ENCODE data around the gene HS1BP3.

HS1BP3 gene

GRCh38 chr2:20650877-20651730, at the start of gene HS1BP3:
TSS of gene HS1BP3 (minus strand) at chr2:20651098. CDS start at chr2:20651063, 35 bp downstream.
- DNase-seq = peak; percentile 62 to 73

DNA sequence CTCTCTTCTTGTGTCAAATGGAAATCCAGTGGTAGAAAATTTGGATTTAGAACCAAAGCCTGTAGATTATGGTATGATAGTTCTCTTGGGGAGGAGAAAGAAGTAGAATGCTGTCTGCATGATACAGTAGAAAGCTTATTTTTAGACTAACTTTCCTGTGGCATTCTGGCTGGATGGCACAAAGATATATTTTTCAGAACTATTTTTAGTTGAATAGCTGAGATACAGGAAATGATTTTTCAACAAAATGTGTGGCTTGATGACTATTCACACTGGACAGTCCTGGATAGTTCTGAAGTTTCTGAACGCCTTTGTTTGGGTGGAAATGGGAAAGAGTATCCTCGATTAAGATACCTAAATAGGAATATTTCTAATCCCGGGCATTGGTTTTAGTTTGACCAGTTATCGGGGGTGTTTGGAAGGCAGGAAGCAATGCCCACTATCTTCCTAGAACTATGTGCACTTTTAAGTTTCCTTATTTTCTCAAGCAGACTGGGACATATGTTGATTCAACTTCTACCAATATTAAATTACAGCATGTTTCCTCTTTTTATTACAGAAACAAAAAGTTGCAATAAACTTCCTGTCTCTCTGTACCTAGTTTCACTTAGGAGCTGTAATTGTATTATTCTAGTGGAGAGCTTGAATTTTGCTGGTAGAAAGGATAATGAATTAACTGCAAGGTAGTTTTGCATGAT, 48.2 kb upstream of the HS1BP3 start:
- DNase-seq = peak in 1 of 2 experiments; percentile 3

GRCh38 chr2:20697322-20697934, 46.5 kb upstream of the HS1BP3 start:
- DNase-seq = no peak

DNA sequence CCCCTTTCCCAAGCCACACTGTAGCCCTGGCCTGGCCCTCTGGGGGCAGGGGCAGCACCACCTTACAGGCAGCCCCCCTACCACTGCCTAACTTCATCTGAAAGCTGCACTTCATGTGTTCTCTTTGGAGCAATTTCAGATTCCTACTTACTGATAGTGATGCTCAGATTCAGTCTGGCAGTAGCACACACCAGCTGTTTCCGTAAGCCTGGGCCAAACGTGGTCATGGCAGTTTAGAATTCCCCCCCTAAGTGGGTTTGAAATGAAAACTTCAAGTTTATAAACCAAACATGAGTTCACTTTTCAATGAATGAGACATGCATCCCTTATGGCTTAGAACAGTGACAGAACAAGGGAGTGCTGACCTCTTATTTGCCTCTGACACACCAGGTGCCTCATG, 45.5 kb upstream of the HS1BP3 start:
- no peak for DNase-seq

- no peak for DNase-seq
Observed at GRCh38 chr2:20693317-20693716, 42.4 kb upstream of the HS1BP3 start.

DNA sequence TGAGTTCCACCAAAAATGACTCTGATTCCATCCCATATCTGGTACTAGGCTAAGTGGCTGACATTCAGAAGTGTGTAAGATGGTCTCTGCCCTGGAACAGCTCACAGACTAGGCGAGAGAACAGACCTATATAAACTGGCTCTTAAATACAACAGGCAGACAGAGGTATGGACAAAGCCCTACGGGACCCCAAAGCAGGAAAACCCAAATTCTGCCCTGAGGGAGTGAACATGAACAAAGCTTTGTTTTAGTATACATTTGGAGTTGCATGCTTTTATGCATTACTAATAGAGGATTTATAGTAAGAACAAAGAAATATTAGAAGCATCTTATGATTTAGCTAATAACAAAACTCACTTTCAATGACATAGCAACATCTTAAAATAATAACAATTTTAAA, 41.2 kb upstream of the HS1BP3 start:
- DNase-seq = no peak

DNA sequence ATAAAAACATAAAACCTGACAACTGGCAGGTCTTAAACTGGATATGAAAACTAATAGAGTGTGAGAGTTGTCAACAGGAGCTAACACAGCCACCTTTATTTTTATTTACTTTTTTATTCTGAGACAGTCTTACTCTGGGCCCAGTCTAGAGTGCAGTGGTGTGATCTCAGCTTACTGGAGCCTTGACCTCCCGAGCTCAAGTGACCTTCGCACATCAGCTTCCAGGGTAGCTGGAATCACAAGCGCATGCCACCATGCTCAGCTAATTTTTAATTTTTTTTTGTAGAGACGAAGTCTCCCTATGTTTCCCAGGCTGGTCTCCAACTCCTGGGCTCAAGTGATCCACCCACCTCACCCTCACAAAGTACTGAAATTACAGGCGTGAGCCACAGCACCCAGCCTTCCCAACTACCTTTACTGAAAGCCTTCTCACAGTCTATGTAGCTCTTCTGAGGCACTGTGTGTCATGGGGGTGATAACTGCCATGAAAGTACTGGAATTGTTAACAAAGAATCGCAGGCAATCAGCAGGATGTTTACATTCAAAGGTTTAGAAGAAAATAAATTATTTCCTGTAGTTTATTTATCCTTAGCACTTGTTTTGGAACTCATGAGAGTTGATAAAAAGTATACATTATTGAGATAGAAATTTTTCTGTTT, 40.3 kb upstream of the HS1BP3 start:
- no peak for DNase-seq

DNA sequence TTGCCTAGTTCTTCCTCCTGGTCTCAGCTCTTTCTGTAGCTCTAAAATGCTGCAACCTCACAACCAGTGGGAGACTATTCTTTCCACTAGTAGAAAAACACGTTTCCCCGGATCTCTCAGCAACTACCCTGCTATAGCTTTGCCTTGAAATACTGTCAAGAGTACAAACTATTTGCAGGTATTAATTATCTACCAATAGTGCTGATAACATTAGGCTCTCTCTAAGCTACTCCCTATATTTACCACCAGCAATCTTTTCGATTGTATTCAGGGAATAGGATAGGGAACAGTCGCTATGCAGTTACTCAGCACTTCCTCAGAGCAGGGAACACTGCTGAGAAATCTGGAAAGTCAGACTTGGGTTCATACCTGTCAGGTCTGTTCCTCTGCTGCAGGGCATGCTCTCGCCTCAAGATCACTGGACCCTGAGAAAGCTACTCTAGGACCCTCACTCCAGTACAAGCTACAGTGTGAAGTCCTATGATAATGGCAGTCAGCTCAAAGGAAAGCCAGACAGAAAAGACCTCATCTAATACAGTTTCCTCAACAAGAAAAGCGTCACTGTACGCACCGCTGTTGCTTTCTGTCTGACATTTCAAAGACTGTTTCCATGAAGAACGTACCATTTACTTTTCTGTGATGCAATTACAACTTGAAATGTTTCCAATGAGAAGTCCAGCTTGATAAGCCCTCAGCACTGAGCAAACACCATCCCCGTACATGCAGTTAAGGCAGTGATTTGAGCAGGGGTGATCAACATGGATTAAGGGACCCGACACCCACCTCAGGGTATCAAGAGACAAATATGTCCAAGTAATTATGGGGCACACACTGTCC, 38.7 kb upstream of the HS1BP3 start:
- no peak for DNase-seq

GRCh38 chr2:20687260-20687832, 36.4 kb upstream of the HS1BP3 start:
- DNase-seq = no peak

- DNase-seq = no peak
Observed at GRCh38 chr2:20684581-20685063, 33.7 kb upstream of the HS1BP3 start.

DNA sequence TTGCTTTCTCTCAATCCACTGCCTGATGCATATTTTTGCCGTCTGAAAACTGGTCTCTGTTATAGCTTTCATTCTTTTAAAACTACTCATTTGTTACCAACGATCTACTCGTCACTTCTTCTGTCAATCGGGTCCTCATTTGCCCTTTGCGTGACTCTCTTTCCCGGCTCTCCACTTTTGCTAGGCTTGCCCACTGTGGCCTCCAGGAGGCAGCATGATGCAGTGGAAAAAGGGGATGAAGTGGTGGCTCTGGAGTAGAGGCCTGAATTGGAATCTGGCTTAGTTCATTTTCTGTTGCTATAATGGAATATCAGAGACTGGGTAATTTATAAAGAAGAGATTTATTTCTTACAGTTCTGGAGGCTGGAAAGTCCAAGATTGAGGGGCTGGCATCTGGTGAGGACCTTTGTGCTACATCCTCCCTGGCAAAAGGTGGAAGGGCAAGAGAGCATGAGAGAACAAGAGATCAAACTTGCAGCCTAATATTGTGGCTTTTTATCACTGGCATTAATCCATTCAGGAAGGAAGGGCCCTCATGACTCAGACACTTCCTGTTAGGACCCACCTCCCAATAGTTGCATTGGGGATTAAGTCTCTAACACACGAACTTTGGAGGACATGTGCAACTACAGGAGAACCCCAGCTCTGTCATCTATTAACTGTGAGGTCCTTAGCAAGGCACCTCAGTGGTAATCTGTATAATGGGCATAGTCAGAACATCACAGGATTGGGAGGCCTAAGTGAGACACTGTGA, 31.4 kb upstream of the HS1BP3 start:
- no peak for DNase-seq

DNA sequence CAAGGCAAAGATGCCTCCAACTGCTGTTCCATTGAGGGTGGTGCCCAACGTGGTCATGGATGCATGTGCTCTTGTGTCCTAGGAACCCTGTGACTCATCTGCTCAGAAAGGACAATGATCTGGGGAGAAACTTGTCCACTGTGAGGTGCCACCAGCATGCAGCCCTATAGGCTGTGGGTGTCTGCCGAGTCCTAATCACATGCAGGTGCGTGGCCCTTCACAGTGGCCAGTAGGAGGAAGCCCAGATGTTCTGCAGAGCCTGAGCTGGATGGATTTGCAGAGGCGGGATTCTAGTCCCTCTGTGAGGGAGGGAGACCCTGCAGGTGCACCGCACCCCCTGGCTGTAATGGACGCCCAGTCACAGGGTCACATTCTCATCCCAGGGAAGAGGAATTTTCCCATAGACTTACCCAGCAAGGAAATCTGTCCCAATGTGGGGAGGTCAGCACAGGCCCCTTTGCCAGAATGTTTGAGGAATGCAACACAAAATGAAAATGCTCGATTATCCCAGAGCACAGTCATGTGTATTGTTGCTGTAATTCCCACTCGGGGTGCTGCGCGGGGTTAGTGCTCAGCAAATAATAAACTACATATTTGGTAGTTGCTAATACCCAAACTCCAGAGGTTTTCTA, 30.0 kb upstream of the HS1BP3 start:
- no peak for DNase-seq

- no peak for DNase-seq
Observed at GRCh38 chr2:20678780-20679179, 27.9 kb upstream of the HS1BP3 start.

GRCh38 chr2:20678086-20678395, 27.1 kb upstream of the HS1BP3 start:
- DNase-seq = no peak

DNA sequence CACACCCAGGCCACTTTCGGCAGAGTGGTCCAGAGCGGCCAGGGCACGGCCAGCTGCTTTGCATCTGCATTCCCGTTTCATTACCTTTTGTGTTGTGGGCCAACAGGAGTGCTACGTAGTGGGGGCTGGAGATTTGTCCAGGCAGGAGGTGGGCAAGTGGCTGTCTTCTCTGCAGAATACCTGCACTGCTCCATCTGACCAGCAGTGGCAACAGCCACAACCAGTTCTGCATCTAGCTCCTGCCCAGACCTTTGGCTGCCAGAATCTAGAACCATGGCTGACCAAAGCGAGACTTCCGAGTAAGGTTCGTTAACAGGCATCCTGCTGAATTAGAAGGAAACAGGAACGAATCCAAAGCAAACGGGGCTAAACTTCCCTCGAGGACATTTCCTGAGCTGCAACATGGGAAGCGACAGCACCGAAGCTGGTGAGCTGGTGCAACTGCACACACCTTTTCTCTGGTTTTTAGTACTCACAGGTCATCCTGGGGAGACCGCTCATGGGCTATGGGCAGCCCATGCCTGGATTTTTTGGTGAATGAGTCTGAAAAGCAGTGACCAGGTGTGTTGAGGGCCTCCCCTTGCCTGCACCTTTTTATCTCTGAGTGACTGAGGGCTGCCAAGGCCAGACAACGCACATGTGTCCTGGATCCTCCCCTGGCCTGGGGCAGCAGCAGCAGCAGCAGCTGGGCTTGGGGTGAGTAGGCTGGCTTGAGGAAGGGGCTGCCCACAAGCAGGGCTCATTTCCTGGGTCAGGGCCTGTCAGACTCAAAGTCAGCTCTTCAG, 26.6 kb upstream of the HS1BP3 start:
- DNase-seq = no peak

GRCh38 chr2:20676353-20677215, 25.7 kb upstream of the HS1BP3 start:
- no peak for DNase-seq

- DNase-seq = peak in 1 of 2 experiments; percentile 18
Observed at GRCh38 chr2:20675701-20676352, 24.9 kb upstream of the HS1BP3 start.

GRCh38 chr2:20674974-20675679, 24.2 kb upstream of the HS1BP3 start:
- no peak for DNase-seq

Measured in AML-193 (cell line).